Measurements from ENCODE around the gene OGDHL.

OGDHL gene

GRCh38 chr10:49783645-49784044 lies 21.5 kb upstream of the OGDHL start:
- Histone ChIP-seq H3K4me3 (replicated peaks; ENCODE audit: insufficient read depth, low read length) (no peak overlapping the region), H3K27ac (replicated peaks) (no peak overlapping the region), H3K27me3 (ENCODE audit: insufficient read depth, poor library complexity, severe bottlenecking) (no peaks in the 10 kb centered on the region)
- no peak for TF ChIP-seq GABPA (IDR thresholded peaks at IDR 0.05; ENCODE audit: low read depth)
- no peak for TF ChIP-seq POLR2AphosphoS5 (IDR thresholded peaks at IDR 0.05; ENCODE audit: low read depth)
- TF ChIP-seq REST (IDR thresholded peaks at IDR 0.05; ENCODE audit: insufficient replicate concordance, low read depth) = no peak
- no peak for TF ChIP-seq SPI1 (IDR thresholded peaks at IDR 0.05; ENCODE audit: borderline replicate concordance, low read depth)
- no peak for TF ChIP-seq CTCF (IDR thresholded peaks at IDR 0.05; ENCODE audit: insufficient read depth, low read length)
- no peak for DNase-seq (ENCODE audit: low read depth in 1 of 2, low spot score in 1 of 2)

GRCh38 chr10:49781247-49781646 lies 19.1 kb upstream of the OGDHL start:
- no peak for DNase-seq (ENCODE audit: low read depth in 1 of 2, low spot score in 1 of 2)
- TF ChIP-seq SPI1 (IDR thresholded peaks at IDR 0.05; ENCODE audit: borderline replicate concordance, low read depth) (no peak), POLR2AphosphoS5 (IDR thresholded peaks at IDR 0.05; ENCODE audit: low read depth) (no peak), CTCF (IDR thresholded peaks at IDR 0.05; ENCODE audit: insufficient read depth, low read length) (no peak)
- Histone ChIP-seq H3K4me3 (replicated peaks; ENCODE audit: insufficient read depth, low read length) (no peak overlapping the region), H3K27ac (replicated peaks) (no peak overlapping the region), H3K27me3 (ENCODE audit: insufficient read depth, poor library complexity, severe bottlenecking) (no peaks in the 10 kb centered on the region)

GRCh38 chr10:49778197-49778596 lies 16.1 kb upstream of the OGDHL start:
- TF ChIP-seq REST (IDR thresholded peaks at IDR 0.05; ENCODE audit: insufficient replicate concordance, low read depth) (no peak), POLR2AphosphoS5 (IDR thresholded peaks at IDR 0.05; ENCODE audit: low read depth) (no peak), CTCF (IDR thresholded peaks at IDR 0.05; ENCODE audit: insufficient read depth, low read length) (no peak), GABPA (IDR thresholded peaks at IDR 0.05; ENCODE audit: low read depth) (no peak), SPI1 (IDR thresholded peaks at IDR 0.05; ENCODE audit: borderline replicate concordance, low read depth) (no peak)
- DNase-seq (ENCODE audit: low read depth in 1 of 2, low spot score in 1 of 2) = no peak
- no peaks in the 10 kb centered on the region for H3K27me3 ChIP-seq (ENCODE audit: insufficient read depth, poor library complexity, severe bottlenecking)
- no peak overlapping the region for H3K4me3 ChIP-seq (replicated peaks; ENCODE audit: insufficient read depth, low read length)
- no peak overlapping the region for H3K27ac ChIP-seq (replicated peaks)

GRCh38 chr10:49776851-49777250 lies 14.7 kb upstream of the OGDHL start:
- Histone ChIP-seq H3K27ac (replicated peaks) (no peak overlapping the region), H3K4me3 (replicated peaks; ENCODE audit: insufficient read depth, low read length) (no peak overlapping the region), H3K27me3 (ENCODE audit: insufficient read depth, poor library complexity, severe bottlenecking) (no peaks in the 10 kb centered on the region)
- DNase-seq (ENCODE audit: low read depth in 1 of 2, low spot score in 1 of 2) = no peak
- no peak for TF ChIP-seq POLR2AphosphoS5 (IDR thresholded peaks at IDR 0.05; ENCODE audit: low read depth)
